Keratinocyte (primary cell): ENCODE measurements around the gene UBE2A. TPM values are rescaled to one million over a fixed set of nuclear protein-coding genes. Genes with fewer than 3 reads are reported as not detected.

Experiments
- DNase-seq: peaks from one replicate; pipeline ENCODE4 v3.0.0-alpha.2; 2011; ENCODE audit warnings: low read depth, missing footprints, low spot score
- FAIRE-seq: peaks from 2 replicates; lab custom pipeline; 2011; peaks lifted over from hg19 to GRCh38; lab: Jason Lieb, UNC
- H2AFZ ChIP-seq: 2 replicates; pipeline ENCODE4 v1.6.0; 2012; ENCODE audit warnings: low read length, control low read depth, inconsistent platforms; ENCODE audit not compliant: control insufficient read depth
- H3K27ac ChIP-seq: 2 replicates; pipeline ENCODE4 v1.5.1; 2011; ENCODE audit warnings: low read length; ENCODE audit not compliant: control insufficient read depth, insufficient read depth
- H3K27me3 ChIP-seq: 3 replicates; pipeline ENCODE4 v1.6.0; 2011; ENCODE audit warnings: low read length; ENCODE audit not compliant: control insufficient read depth, insufficient read depth; ENCODE audit errors: extremely low read depth
- H3K36me3 ChIP-seq, 2 experiments: 2 replicates in 1 of 2; 3 replicates in 1 of 2; pipeline ENCODE4 v1.5.1; 2011; ENCODE audit warnings: low read length in 2 of 2, mild to moderate bottlenecking in 1 of 2; ENCODE audit not compliant: control insufficient read depth in 2 of 2, insufficient read depth in 2 of 2; ENCODE audit errors: extremely low read depth in 1 of 2
- H3K4me1 ChIP-seq: 3 replicates; pipeline ENCODE4 v1.5.1; 2011; ENCODE audit warnings: low read length; ENCODE audit not compliant: control insufficient read depth, insufficient read depth; ENCODE audit errors: extremely low read depth
- H3K4me2 ChIP-seq: 3 replicates; pipeline ENCODE4 v1.6.0; 2011; ENCODE audit warnings: low read depth, low read length; ENCODE audit not compliant: control insufficient read depth, insufficient read depth; ENCODE audit errors: extremely low read depth
- H3K4me3 ChIP-seq, 3 experiments: fragments of 200-600 bp in 1 of 3; sonication (generic) in 1 of 3; 2 replicates in 2 of 3; 3 replicates in 1 of 3; pipeline ENCODE4 v1.5.1; 2011 to 2016; ENCODE audit warnings: low read length in 3 of 3, mild to moderate bottlenecking in 3 of 3, control low read depth in 2 of 3, inconsistent platforms in 1 of 3, low read depth in 1 of 3, mixed read lengths in 1 of 3, mixed run types in 1 of 3, moderate library complexity in 1 of 3; ENCODE audit not compliant: control insufficient read depth in 2 of 3, insufficient read depth in 2 of 3; ENCODE audit errors: extremely low read depth in 1 of 3
- H3K79me2 ChIP-seq: 2 replicates; pipeline ENCODE4 v1.6.0; 2012; ENCODE audit warnings: low read length; ENCODE audit not compliant: control insufficient read depth, insufficient read depth
- H3K9ac ChIP-seq: 3 replicates; pipeline ENCODE4 v1.6.0; 2011; ENCODE audit warnings: low read length; ENCODE audit not compliant: control insufficient read depth, insufficient read depth; ENCODE audit errors: extremely low read depth
- H3K9me1 ChIP-seq: 3 replicates; pipeline ENCODE4 v1.6.0; 2011; ENCODE audit warnings: low read length; ENCODE audit not compliant: control insufficient read depth, insufficient read depth; ENCODE audit errors: extremely low read depth
- H3K9me3 ChIP-seq: 2 replicates; pipeline ENCODE4 v1.5.1; 2012; ENCODE audit warnings: low read depth, low read length; ENCODE audit not compliant: control insufficient read depth
- H4K20me1 ChIP-seq: 3 replicates; pipeline ENCODE4 v1.6.0; 2011; ENCODE audit warnings: low read length; ENCODE audit not compliant: control insufficient read depth, insufficient read depth; ENCODE audit errors: extremely low read depth
- EZH2 ChIP-seq: IDR thresholded peaks from one replicate; pipeline ENCODE4 v1.6.1; 2012; ENCODE audit warnings: inconsistent platforms, mild to moderate bottlenecking, low read length, moderate library complexity
- dilution Hi-C: fragments of 300-500 bp; cut with MboI; formaldehyde crosslinking; loops from one replicate; pipeline ENCODE4 v1.7.0; 2020; ENCODE audit warnings: low sequenced_read_pairs; ENCODE audit not compliant: extremely low pct_ligation_motif_present
- polyA plus RNA-seq, 5 experiments: library from polyadenylated mRNA; depleted of rRNA in 3 of 5; stranded (reverse) in 3 of 5; stranded (forward) in 1 of 5; unstranded in 1 of 5; fragments of >200 nt; gene quantifications; 1 replicate in 1 of 5; 2 replicates in 3 of 5; 3 replicates in 1 of 5; pipeline versions ENCODE4 v1.2.1 to v1.2.3, GENCODE V29; 2011 to 2012; ENCODE audit warnings: missing spikeins in 2 of 5, low read depth in 1 of 5, low replicate concordance in 1 of 5
- TF ChIP-seq, protein P1 (sequence below), 3 experiments: IDR thresholded peaks in 1 of 3; conservative IDR thresholded peaks in 1 of 3; optimal IDR thresholded peaks in 1 of 3; 2 replicates in 2 of 3; 3 replicates in 1 of 3; pipeline versions ENCODE3 to v1.5.1; 2011; ENCODE audit warnings: low read length in 3 of 3, mild to moderate bottlenecking in 3 of 3, moderate library complexity in 2 of 3, control low read depth in 1 of 3, inconsistent platforms in 1 of 3; ENCODE audit not compliant: insufficient read depth in 2 of 3; ENCODE audit errors: extremely low read depth in 1 of 3

UBE2A gene
- polyA plus RNA-seq, 1 donor (not counting 4 experiments of a cell fraction or from before 2014, with no cell fraction given) = 76.2 TPM

DNA sequence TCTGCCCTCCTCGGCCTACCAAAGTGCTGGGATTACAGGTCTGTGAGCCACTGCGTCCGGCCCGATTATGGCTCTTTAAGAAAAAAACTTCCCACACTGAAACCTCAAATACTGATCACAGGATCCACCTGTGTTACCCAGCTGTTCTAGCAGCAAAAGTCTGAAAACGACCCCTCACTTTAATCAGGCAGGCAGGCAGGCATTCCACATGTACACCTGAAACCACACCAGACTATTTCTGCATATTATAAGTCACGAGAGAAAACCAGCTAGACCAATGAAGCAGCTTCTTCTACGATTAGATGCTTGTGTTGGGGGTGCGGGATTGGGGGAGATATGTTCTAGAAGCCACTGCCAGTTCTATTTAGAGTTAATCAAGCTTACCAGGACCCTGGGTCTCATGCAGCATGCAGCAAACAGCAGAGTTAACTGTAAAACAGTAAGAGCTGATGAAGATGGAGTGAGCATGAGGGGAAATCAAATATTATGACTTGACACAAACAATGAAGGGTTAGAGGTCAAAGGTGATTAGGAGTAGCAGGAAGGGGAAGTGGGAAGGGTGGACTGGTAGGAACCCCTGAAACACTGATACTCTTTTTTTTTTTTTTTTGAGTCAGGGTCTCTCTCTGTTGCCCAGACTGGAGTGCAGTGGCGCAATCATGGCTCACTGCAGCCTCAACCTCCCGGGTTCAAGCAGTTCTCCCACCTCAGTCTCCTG is 50.7 kb downstream of the UBE2A start:
- no peak overlapping the region for H3K27ac ChIP-seq
- no peaks in the 10 kb centered on the region for H3K4me1 ChIP-seq
- TF ChIP-seq, protein P1, sequence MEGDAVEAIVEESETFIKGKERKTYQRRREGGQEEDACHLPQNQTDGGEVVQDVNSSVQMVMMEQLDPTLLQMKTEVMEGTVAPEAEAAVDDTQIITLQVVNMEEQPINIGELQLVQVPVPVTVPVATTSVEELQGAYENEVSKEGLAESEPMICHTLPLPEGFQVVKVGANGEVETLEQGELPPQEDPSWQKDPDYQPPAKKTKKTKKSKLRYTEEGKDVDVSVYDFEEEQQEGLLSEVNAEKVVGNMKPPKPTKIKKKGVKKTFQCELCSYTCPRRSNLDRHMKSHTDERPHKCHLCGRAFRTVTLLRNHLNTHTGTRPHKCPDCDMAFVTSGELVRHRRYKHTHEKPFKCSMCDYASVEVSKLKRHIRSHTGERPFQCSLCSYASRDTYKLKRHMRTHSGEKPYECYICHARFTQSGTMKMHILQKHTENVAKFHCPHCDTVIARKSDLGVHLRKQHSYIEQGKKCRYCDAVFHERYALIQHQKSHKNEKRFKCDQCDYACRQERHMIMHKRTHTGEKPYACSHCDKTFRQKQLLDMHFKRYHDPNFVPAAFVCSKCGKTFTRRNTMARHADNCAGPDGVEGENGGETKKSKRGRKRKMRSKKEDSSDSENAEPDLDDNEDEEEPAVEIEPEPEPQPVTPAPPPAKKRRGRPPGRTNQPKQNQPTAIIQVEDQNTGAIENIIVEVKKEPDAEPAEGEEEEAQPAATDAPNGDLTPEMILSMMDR (optimal IDR thresholded peaks at IDR 0.05 in 1 of 3, IDR thresholded peaks at IDR 0.05 in 1 of 3, conservative IDR thresholded peaks at IDR 0.05 in 1 of 3; ENCODE audit: extremely low read depth in 1 of 3, insufficient read depth in 2 of 3, low read length in 3 of 3) = no peak
- TF ChIP-seq EZH2 = no peak
- FAIRE-seq = no peak
- no peaks in the 10 kb centered on the region for H3K36me3 ChIP-seq
- no peaks in the 10 kb centered on the region for H3K9me3 ChIP-seq
- dilution Hi-C loops = no loop called here
- no peak overlapping the region for H3K9ac ChIP-seq
- no peak overlapping the region for H3K4me3 ChIP-seq
- H3K4me2 ChIP-seq = no peak overlapping the region
- no peak overlapping the region for H2AFZ ChIP-seq
- no peaks in the 10 kb centered on the region for H3K79me2 ChIP-seq
- no peak for DNase-seq
- H3K9me1 ChIP-seq = no peaks in the 10 kb centered on the region
- H4K20me1 ChIP-seq = no peaks in the 10 kb centered on the region
- H3K27me3 ChIP-seq = no peaks in the 10 kb centered on the region

- Histone ChIP-seq H3K9me3 (no peaks in the 10 kb centered on the region), H3K4me2 (no peak overlapping the region), H3K4me1 (no peaks in the 10 kb centered on the region), H3K4me3 (no peak overlapping the region), H3K27ac (no peak overlapping the region), H2AFZ (no peak overlapping the region), H3K9me1 (no peaks in the 10 kb centered on the region), H3K9ac (no peak overlapping the region), H3K36me3 (no peaks in the 10 kb centered on the region), H3K27me3 (no peaks in the 10 kb centered on the region), H3K79me2 (no peaks in the 10 kb centered on the region), H4K20me1 (no peaks in the 10 kb centered on the region)
- dilution Hi-C loops = no loop called here
- DNase-seq (no peak), FAIRE-seq (no peak)
- TF ChIP-seq, protein P1 (optimal IDR thresholded peaks at IDR 0.05 in 1 of 3, IDR thresholded peaks at IDR 0.05 in 1 of 3, conservative IDR thresholded peaks at IDR 0.05 in 1 of 3; ENCODE audit: extremely low read depth in 1 of 3, insufficient read depth in 2 of 3, low read length in 3 of 3) = no peak
- no peak for TF ChIP-seq EZH2
Measured at GRCh38 chrX:119625843-119626242, 51.5 kb downstream of the UBE2A start.

Other genes with a start within 250 kb of the UBE2A start
- gene SLC25A43, start 175.2 kb upstream of the UBE2A start, polyA plus RNA-seq = 10.3 to 29.5 TPM (median 23.0 TPM) in 3 replicates
- 310 to 608 TPM (median 447 TPM) in 3 replicates for gene SLC25A5, start 106.1 kb upstream of the UBE2A start, polyA plus RNA-seq
- 19.5 to 23.3 TPM (median 19.7 TPM) in 3 replicates for gene STEEP1, start 9.2 kb upstream of the UBE2A start, polyA plus RNA-seq
- gene NKRF, start 31.9 kb downstream of the UBE2A start, polyA plus RNA-seq = 6.8 to 11.0 TPM (median 10.6 TPM) in 3 replicates
- gene SEPTIN6, start 118.6 kb downstream of the UBE2A start, polyA plus RNA-seq = 9.8 to 14.0 TPM (median 12.6 TPM) in 3 replicates
- gene SOWAHD, start 184.0 kb downstream of the UBE2A start, polyA plus RNA-seq = 0.05 TPM in 2 of 3 replicates, not detected in the other
- 2,139 to 2,988 TPM (median 2,842 TPM) in 3 replicates for gene RPL39, start 217.1 kb downstream of the UBE2A start, polyA plus RNA-seq